LNCAP (cell line): Measurements from ENCODE around the gene TUBGCP2.

Experiments
- CTCF ChIP-seq: fragments of 450-650 bp; IDR thresholded peaks from 2 replicates; pipeline ENCODE4 v1.5.1; 2017; ENCODE audit warnings: mild to moderate bottlenecking

Gene TUBGCP2

DNA sequence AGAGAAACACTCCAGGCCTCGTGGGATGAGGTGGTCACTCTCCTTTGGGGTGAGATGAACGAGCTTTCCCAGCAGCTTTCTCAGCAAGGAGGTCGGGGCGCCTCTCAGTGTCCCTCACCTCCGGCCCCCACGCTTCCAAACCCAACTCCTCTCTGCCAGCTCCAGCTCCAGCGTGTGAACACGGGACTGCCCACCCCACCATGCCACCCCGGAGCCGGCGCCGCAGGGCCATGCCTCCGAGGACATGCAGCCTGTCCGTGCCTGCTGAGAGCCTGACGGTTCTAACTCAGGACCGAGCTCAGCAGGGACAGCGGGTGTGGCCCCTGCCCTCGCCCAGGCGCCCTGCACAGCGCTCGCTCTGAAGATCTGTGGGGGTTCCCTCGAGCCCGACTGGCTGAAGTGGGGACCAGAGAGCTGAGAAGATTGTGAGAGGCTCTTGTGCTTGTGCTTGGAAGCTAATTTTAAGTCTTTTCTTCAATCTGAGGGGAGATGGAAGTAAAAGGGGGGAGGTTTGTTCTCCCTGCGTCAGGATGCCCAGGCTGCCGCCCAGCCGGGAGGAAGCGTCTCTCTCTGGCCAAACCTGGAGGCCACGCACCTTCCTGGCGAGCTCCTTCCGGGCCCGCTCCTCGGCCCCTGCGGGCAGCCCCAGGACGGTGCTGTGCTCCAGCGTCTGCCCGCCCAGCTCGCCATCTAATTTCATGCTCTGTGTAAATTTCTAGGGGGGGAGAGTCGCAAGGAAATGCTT lies 26.9 kb downstream of the TUBGCP2 start:
- no peak for TF ChIP-seq CTCF

DNA sequence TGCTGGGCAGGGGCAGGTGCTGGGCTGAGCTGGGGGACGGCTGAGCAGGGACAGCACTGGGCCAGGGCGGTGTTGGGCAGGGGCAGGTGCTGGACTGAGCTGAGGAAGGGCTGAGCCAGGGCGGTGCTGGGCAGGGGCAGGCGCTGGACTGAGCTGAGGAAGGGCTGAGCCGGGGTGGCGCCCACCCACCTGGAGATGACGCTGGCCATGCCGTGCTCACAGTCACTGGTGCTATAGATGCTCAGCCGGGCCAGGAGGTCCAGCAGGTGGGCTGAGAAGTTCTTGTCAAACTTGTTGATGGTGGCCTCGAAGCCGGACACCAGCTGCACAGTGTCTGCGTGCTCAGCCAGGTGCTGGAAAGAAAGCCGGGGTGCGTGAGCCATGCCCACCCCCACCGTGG lies 27.6 kb downstream of the TUBGCP2 start:
- no peak for TF ChIP-seq CTCF

GRCh38 chr10:133280391-133281059 lies 28.1 kb downstream of the TUBGCP2 start:
- TF ChIP-seq CTCF: no peak

DNA sequence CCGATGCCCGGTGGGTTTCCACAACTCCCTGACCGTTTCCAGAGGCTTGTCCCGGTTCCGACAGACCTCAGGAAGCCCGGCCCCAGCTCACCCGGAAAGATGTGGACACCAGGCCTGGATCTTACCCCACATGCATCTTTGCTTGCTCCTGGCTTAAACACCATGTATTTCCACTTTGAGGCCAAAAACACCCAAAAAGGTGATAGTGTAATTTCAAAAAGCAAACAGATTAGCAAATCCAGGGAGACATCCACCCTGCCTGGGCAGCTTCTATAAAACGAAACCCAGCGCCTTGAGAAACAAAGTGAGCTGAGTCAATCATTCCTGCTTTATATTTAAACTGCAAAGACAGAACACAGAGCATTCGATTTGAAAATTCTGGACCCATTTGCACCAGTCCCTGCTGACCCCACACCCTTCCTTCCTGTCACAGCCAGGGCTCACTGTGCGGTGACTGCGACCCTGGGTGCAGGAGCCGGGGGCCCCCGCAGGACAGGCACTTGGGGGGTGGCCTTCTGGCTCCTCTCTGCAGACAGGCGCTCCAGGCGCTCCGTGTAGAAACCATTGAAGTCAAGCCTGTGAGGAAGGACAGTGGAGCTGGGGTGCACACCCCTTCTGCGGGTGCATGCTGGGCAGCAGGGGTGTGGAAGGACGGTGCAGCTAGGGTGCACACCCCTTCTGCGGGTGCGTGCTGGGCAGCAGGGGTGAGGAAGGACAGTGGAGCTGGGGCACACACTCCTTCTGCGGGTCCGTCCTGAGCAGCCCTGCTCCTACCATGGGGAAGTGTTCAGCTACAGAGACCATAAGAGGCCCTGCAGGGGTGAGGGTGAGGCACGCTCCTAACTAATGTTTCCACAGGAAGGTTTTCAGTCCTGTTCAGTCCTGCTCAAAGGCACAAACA lies 29.1 kb downstream of the TUBGCP2 start:
- no peak for TF ChIP-seq CTCF

GRCh38 chr10:133278577-133279265 lies 30.0 kb downstream of the TUBGCP2 start:
- no peak for TF ChIP-seq CTCF

- no peak for TF ChIP-seq CTCF
Measured at GRCh38 chr10:133277993-133278576, 30.6 kb downstream of the TUBGCP2 start.
